ENCODE results near the gene WDR35.

WDR35 gene

GRCh38 chr2:19911808-19912509 lies 77.9 kb downstream of the WDR35 start:
- Histone ChIP-seq H3K4me1 (ENCODE audit: control insufficient read depth, insufficient read depth, low read length, poor library complexity, severe bottlenecking) (peaks cover 17% of the 10 kb centered on the region), H3K27ac (ENCODE audit: low read depth, low read length, severe bottlenecking) (no peak overlapping the region), H3K36me3 (ENCODE audit: control insufficient read depth, insufficient read depth, low read length) (peaks cover 5% of the 10 kb centered on the region), H3K4me3 (ENCODE audit: extremely low read depth, insufficient read depth, low read length, poor library complexity, severe bottlenecking) (no peak overlapping the region), H3K9me3 (ENCODE audit: control insufficient read depth, low read length) (no peaks in the 10 kb centered on the region)
- WGBS, 2 experiments (ENCODE audit: insufficient coverage in 2 of 2), result 84 to 94% methylated on average over 7 to 9 of the region's 9 CpGs

- Histone ChIP-seq H3K9me3 (ENCODE audit: control insufficient read depth, low read length) (no peaks in the 10 kb centered on the region), H3K27ac (ENCODE audit: low read depth, low read length, severe bottlenecking) (peak overlapping the region; percentile 95), H3K4me1 (ENCODE audit: control insufficient read depth, insufficient read depth, low read length, poor library complexity, severe bottlenecking) (peaks cover 4% of the 10 kb centered on the region), H3K36me3 (ENCODE audit: control insufficient read depth, insufficient read depth, low read length) (no peaks in the 10 kb centered on the region), H3K4me3 (ENCODE audit: extremely low read depth, insufficient read depth, low read length, poor library complexity, severe bottlenecking) (peak overlapping the region; percentile 73)
- 0 to 7% methylated on average over 8 to 11 of the region's 21 CpGs for WGBS, 2 experiments (ENCODE audit: insufficient coverage in 2 of 2)
Measured at GRCh38 chr2:19902216-19902740, 87.6 kb downstream of the WDR35 start.

GRCh38 chr2:19901442-19902215 lies 88.3 kb downstream of the WDR35 start, which contains the start of gene TTC32:
Gene TTC32 (minus strand): TSS chr2:19901983. CDS start chr2:19901854, 129 bp downstream.
- Histone ChIP-seq H3K27ac (ENCODE audit: low read depth, low read length, severe bottlenecking) (peak within 1 kb of the TSS; percentile 95), H3K36me3 (ENCODE audit: control insufficient read depth, insufficient read depth, low read length) (no peaks in the 10 kb centered on the region), H3K4me3 (ENCODE audit: extremely low read depth, insufficient read depth, low read length, poor library complexity, severe bottlenecking) (peak within 1 kb of the TSS; percentile 73), H3K4me1 (ENCODE audit: control insufficient read depth, insufficient read depth, low read length, poor library complexity, severe bottlenecking) (peaks cover 4% of the 10 kb centered on the region), H3K9me3 (ENCODE audit: control insufficient read depth, low read length) (no peaks in the 10 kb centered on the region)
- 3 to 4% methylated on average over 51 to 60 of the region's 65 CpGs for WGBS, 2 experiments (ENCODE audit: insufficient coverage in 2 of 2)

GRCh38 chr2:19900931-19901441 lies 88.9 kb downstream of the WDR35 start:
- WGBS, 2 experiments (ENCODE audit: insufficient coverage in 2 of 2), result 1 to 8% methylated on average over 21 to 23 of the region's 26 CpGs
- Histone ChIP-seq H3K27ac (ENCODE audit: low read depth, low read length, severe bottlenecking) (peak overlapping the region; percentile 95), H3K36me3 (ENCODE audit: control insufficient read depth, insufficient read depth, low read length) (no peaks in the 10 kb centered on the region), H3K9me3 (ENCODE audit: control insufficient read depth, low read length) (no peaks in the 10 kb centered on the region), H3K4me1 (ENCODE audit: control insufficient read depth, insufficient read depth, low read length, poor library complexity, severe bottlenecking) (peaks cover 4% of the 10 kb centered on the region), H3K4me3 (ENCODE audit: extremely low read depth, insufficient read depth, low read length, poor library complexity, severe bottlenecking) (peak overlapping the region; percentile 73)

- WGBS, 2 experiments (ENCODE audit: insufficient coverage in 2 of 2), result 36 to 58% methylated on average over 5 to 6 of the region's 11 CpGs
- Histone ChIP-seq H3K4me3 (ENCODE audit: extremely low read depth, insufficient read depth, low read length, poor library complexity, severe bottlenecking) (peak overlapping the region; percentile 73), H3K27ac (ENCODE audit: low read depth, low read length, severe bottlenecking) (no peak overlapping the region), H3K9me3 (ENCODE audit: control insufficient read depth, low read length) (no peaks in the 10 kb centered on the region), H3K36me3 (ENCODE audit: control insufficient read depth, insufficient read depth, low read length) (no peaks in the 10 kb centered on the region), H3K4me1 (ENCODE audit: control insufficient read depth, insufficient read depth, low read length, poor library complexity, severe bottlenecking) (peaks cover 4% of the 10 kb centered on the region)
Measured at GRCh38 chr2:19899985-19900930, 89.6 kb downstream of the WDR35 start.

GRCh38 chr2:19898592-19899329 lies 91.1 kb downstream of the WDR35 start:
- H3K36me3 ChIP-seq (ENCODE audit: control insufficient read depth, insufficient read depth, low read length), result no peaks in the 10 kb centered on the region
- H3K4me1 ChIP-seq (ENCODE audit: control insufficient read depth, insufficient read depth, low read length, poor library complexity, severe bottlenecking), result peaks cover 4% of the 10 kb centered on the region
- no peak overlapping the region for H3K4me3 ChIP-seq (ENCODE audit: extremely low read depth, insufficient read depth, low read length, poor library complexity, severe bottlenecking)

GRCh38 chr2:19897623-19898245 lies 92.2 kb downstream of the WDR35 start:
- Histone ChIP-seq H3K36me3 (ENCODE audit: control insufficient read depth, insufficient read depth, low read length) (no peaks in the 10 kb centered on the region), H3K9me3 (ENCODE audit: control insufficient read depth, low read length) (no peaks in the 10 kb centered on the region), H3K27ac (ENCODE audit: low read depth, low read length, severe bottlenecking) (no peak overlapping the region), H3K4me3 (ENCODE audit: extremely low read depth, insufficient read depth, low read length, poor library complexity, severe bottlenecking) (no peak overlapping the region), H3K4me1 (ENCODE audit: control insufficient read depth, insufficient read depth, low read length, poor library complexity, severe bottlenecking) (peaks cover 2% of the 10 kb centered on the region)
- 91 to 96% methylated on average over 4 to 5 of the region's 5 CpGs for WGBS, 2 experiments (ENCODE audit: insufficient coverage in 2 of 2)

More at GRCh38 chr2:19898592-19899329, 91.1 kb downstream of the WDR35 start:
- no peaks in the 10 kb centered on the region for H3K9me3 ChIP-seq (ENCODE audit: control insufficient read depth, low read length)
- WGBS, 2 experiments (ENCODE audit: insufficient coverage in 2 of 2), result 96 to 100% methylated on average over 2 to 3 of the region's 7 CpGs
- H3K27ac ChIP-seq (ENCODE audit: low read depth, low read length, severe bottlenecking), result no peak overlapping the region

GRCh38 chr2:19895535-19895934 lies 94.4 kb downstream of the WDR35 start:
- H3K27ac ChIP-seq (ENCODE audit: low read depth, low read length, severe bottlenecking), result no peak overlapping the region
- no peaks in the 10 kb centered on the region for H3K9me3 ChIP-seq (ENCODE audit: control insufficient read depth, low read length)
- no peaks in the 10 kb centered on the region for H3K36me3 ChIP-seq (ENCODE audit: control insufficient read depth, insufficient read depth, low read length)
- WGBS, 2 experiments (ENCODE audit: insufficient coverage in 2 of 2), result 100% methylated on average over 2 of the region's 3 CpGs; no CpG with 5 or more reads in 1 of the 2 experiments
- H3K4me3 ChIP-seq (ENCODE audit: extremely low read depth, insufficient read depth, low read length, poor library complexity, severe bottlenecking), result no peak overlapping the region
- no peaks in the 10 kb centered on the region for H3K4me1 ChIP-seq (ENCODE audit: control insufficient read depth, insufficient read depth, low read length, poor library complexity, severe bottlenecking)

GRCh38 chr2:19894134-19894792 lies 95.6 kb downstream of the WDR35 start:
- Histone ChIP-seq H3K36me3 (ENCODE audit: control insufficient read depth, insufficient read depth, low read length) (no peaks in the 10 kb centered on the region), H3K9me3 (ENCODE audit: control insufficient read depth, low read length) (no peaks in the 10 kb centered on the region), H3K4me1 (ENCODE audit: control insufficient read depth, insufficient read depth, low read length, poor library complexity, severe bottlenecking) (no peaks in the 10 kb centered on the region), H3K27ac (ENCODE audit: low read depth, low read length, severe bottlenecking) (no peak overlapping the region), H3K4me3 (ENCODE audit: extremely low read depth, insufficient read depth, low read length, poor library complexity, severe bottlenecking) (no peak overlapping the region)
- WGBS, 2 experiments (ENCODE audit: insufficient coverage in 2 of 2), result 86 to 100% methylated on average over 1 to 3 of the region's 4 CpGs
